GM12873 (cell line): ENCODE data around the gene SF1.

Source experiments
- TF ChIP-seq, protein P1 (sequence below): IDR thresholded peaks from 2 replicates; pipeline ENCODE4 v1.5.1; 2012; ENCODE audit warnings: low read depth, mild to moderate bottlenecking, moderate library complexity, low read length, control low read depth; ENCODE audit not compliant: insufficient read depth; ENCODE audit errors: missing control alignments

The SF1 gene

DNA sequence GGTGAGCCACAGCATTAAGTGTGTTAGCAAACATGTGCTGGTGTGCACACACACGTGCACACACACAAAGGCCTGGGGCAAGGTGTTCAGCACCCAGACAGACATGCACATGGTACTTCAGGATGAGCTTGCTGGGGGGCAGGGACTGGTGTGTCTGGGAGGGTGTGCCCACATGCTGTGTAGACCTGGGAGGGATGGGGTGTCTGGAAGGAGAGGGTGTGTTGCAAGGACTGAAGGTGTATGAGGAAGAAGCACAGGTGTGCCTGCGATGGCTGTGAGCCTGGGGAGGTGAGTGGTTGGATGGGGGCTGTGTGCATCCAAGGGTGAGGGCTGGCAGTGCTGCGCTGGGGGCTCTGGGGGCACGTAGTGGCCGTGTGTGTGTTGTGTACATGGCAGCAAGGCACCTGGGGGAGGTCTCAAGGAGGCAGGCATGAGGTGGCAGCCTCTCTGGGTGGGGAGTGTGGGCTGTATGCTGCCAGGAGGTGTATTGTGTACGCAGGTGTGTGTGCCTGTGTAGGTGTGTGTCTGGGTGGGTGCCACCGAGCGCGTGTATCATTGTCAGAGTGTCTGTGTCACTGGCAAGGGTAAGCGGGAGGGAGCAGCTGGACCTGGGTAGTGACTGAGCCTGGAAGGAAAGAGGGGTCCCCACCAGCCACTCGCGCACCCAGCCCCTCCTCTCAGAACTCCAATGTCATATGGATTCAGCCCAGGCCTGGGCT, 57.5 kb downstream of the SF1 start:
- TF ChIP-seq, protein P1, sequence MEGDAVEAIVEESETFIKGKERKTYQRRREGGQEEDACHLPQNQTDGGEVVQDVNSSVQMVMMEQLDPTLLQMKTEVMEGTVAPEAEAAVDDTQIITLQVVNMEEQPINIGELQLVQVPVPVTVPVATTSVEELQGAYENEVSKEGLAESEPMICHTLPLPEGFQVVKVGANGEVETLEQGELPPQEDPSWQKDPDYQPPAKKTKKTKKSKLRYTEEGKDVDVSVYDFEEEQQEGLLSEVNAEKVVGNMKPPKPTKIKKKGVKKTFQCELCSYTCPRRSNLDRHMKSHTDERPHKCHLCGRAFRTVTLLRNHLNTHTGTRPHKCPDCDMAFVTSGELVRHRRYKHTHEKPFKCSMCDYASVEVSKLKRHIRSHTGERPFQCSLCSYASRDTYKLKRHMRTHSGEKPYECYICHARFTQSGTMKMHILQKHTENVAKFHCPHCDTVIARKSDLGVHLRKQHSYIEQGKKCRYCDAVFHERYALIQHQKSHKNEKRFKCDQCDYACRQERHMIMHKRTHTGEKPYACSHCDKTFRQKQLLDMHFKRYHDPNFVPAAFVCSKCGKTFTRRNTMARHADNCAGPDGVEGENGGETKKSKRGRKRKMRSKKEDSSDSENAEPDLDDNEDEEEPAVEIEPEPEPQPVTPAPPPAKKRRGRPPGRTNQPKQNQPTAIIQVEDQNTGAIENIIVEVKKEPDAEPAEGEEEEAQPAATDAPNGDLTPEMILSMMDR = no peak

DNA sequence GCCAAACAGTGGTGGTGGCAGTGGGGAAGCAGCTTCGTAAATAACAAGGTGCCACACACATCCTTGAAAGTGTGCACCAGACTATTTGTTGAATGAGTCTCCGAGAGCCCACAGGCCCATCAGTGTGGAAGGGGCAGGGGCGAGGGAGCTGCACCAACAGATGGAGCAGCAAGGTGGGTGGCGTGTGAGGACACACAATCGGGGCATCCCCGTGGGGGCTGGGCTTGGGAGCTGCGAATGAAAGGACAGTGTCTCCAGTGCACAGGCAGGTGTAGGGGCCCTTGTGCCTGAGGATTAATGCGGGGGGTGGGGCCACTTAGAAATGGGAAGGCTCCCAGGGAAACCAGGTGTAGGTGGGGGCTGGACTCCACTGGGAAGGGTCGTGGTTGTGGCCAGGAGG, 58.2 kb downstream of the SF1 start:
- TF ChIP-seq, protein P1 = no peak

DNA sequence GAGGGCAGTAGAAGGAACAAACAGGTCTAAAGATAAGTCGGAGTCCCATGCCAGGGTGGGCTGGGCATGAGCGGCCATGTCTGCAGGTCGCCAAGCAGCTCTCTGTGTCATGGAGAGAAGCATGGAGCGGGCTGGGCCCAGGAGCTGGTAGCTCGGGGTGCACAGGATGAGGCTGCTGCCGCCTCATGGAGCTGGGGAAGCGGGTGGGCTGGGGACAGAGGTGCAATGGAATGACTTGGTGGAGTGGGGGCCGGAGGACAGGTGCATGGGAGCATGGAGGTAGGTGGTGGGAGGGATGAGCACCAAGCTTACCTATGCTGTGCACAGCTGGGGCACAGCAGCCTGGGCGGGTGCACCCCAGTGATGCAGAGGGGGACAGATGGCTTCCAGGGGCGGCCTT, 58.9 kb downstream of the SF1 start:
- TF ChIP-seq, protein P1 = no peak

DNA sequence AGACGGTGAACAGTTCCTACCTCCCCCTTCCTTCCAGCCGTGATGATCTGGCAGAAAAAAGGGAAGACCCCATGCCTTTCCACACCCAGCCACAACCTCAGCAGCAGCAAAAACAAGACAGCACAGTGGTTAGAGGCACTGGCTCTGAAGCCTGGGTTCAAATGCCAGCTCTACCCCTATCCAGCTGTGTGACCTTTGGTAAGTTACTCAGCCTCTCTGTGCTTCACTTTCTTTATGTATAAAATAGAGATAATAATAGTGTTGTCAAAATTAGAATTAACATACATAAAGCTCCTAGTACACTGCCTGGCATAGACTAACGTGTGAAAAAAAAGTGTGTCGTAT, 59.6 kb downstream of the SF1 start:
- TF ChIP-seq, protein P1 = no peak

DNA sequence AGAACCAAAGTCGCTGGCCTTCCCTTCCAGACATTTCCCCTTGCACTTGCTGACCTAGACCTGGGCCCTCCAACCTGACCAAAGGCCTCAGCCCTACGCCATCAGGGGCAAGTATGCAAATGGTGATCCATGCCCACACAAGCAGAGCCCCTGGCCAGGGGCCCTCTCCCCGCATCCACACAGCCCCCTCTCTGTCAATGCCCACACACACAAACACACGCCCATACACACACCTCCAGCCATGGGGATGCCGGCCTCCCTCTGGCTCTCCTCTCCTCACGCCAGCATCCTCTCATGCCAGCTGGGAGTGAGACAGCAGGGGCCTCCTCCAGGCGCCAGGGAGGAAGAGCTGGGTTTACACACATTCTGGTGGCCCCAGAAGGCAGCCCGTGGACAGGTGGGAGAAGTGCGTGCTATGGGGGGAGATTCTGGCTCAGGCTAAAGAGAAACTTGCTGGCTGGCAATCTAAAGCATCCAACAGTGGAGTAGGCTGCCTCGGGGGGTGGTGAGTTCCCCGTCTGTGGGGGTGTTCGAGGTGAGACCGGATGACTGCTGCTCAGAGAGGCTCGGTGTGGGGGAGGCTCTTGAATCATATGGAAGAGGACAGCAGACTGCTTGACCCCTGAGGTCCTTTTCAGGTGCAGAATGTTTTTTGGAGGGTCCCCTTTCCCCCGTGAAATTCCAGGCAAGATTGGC, 60.1 kb downstream of the SF1 start:
- TF ChIP-seq, protein P1 = no peak

DNA sequence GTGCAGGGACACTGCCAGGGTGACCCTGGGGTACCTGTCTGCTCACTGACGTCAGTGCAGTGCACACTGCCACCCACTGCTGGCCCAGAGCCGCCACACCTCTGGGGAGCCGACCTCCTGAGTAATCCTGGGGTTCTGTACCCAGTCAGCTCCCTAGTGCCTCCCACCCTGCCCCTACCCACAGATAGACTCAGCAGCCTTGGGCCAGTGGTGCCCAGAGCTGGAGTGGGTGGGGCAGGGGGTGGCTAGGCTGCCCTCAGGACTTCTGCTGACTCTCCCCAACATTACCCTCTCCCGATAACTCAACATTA, 61.1 kb downstream of the SF1 start:
- TF ChIP-seq, protein P1 = no peak

DNA sequence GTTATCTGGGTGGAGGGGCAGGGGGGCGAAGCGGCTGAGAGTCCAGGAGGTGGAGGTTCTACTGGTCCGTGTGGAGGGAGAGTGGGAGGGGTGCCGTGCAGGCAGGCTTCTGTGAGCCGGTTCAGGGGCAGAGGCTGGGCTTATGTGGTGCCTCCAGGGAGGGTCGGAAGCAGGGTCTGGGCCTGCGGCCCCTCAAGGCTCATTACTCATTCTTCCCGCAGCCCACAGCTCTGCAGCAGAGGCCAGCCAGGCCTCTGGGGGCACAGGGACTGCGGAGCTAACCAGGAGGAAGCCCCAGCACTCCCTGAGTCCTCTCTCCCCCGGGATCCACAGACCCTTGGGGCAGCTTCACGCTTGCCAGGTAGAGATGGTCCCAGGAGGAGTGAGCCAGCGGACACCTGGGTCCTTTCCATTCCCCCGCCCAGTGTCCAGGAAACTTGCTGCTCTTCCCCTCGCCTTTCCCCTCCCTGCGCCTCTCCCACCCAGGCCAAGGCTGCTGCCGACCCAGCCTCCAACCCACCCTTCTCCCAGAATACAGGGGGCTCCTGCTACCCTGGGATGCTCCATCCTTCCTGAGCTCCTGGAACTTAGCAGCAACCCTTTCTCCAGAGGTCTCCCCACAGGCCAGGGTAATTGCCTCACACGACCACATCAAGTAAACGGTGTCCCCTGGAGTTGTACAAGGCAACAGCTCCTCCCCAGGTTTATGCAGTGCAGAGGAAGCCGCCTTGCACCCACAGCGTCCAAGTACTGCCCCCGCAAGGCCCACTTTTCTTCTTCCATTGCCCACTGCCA, 61.7 kb downstream of the SF1 start:
- TF ChIP-seq, protein P1 = no peak
